Stimulated activated CD4-positive, alpha-beta T cell treated with anti-CD3 and anti-CD28 coated beads, TNF-alpha, amount 100 ng/mL, for 48 hours (primary cell): ENCODE measurements around the gene YIPF2.
"Not testable (repeated sequence)": the region's sequence is repeated elsewhere in the genome, so short reads cannot be mapped to it uniquely, and the experiment has no call there.

Source experiments
- DNase-seq, 3 donors: peaks; one replicate each; pipeline ENCODE4 v3.0.0-alpha.2; 2020; ENCODE audit warnings: low read depth in 3 of 3

YIPF2 gene

GRCh38 chr19:10928563-10929401, at the start of gene YIPF2, which contains the start of gene TIMM29:
Gene YIPF2, minus strand, starts transcription at chr19:10928639. Its CDS starts 229 bp downstream, at chr19:10928410.
Gene TIMM29, plus strand, starts transcription at chr19:10928811. Its CDS starts 12 bp downstream, at chr19:10928823.
- peak; percentile 93 to 95 (median 94) for DNase-seq

GRCh38 chr19:10977742-10978092, 49.3 kb upstream of the YIPF2 start:
- DNase-seq, result no peak

- DNase-seq, result no peak
Measured at GRCh38 chr19:10976131-10976892, 47.9 kb upstream of the YIPF2 start.

GRCh38 chr19:10975374-10976130, 47.1 kb upstream of the YIPF2 start:
- no peak for DNase-seq

- no peak for DNase-seq
Measured at GRCh38 chr19:10971107-10971726, 42.8 kb upstream of the YIPF2 start.

GRCh38 chr19:10968527-10969135, 40.2 kb upstream of the YIPF2 start:
- no peak for DNase-seq

- no peak for DNase-seq
Measured at GRCh38 chr19:10966809-10967208, 38.4 kb upstream of the YIPF2 start.

- DNase-seq, result no peak
Measured at GRCh38 chr19:10965398-10965797, 37.0 kb upstream of the YIPF2 start.

GRCh38 chr19:10964903-10965302, 36.5 kb upstream of the YIPF2 start:
- DNase-seq, result no peak

- no peak for DNase-seq
Measured at GRCh38 chr19:10963865-10964264, 35.4 kb upstream of the YIPF2 start.

- DNase-seq, result no peak
Measured at GRCh38 chr19:10962863-10963262, 34.4 kb upstream of the YIPF2 start.

GRCh38 chr19:10961073-10961860, 32.8 kb upstream of the YIPF2 start:
- DNase-seq, result peak in 1 of 3 donors; percentile 27

- DNase-seq, result peak; percentile 96 to 97 (median 96)
Measured at GRCh38 chr19:10960314-10961072, 32.1 kb upstream of the YIPF2 start, which contains the start of gene SMARCA4. Gene SMARCA4, plus strand, starts transcription at chr19:10961030. Its CDS starts 23,122 bp downstream, at chr19:10984152.

- not testable (repeated sequence) for DNase-seq
Measured at GRCh38 chr19:10959277-10959968, 31.0 kb upstream of the YIPF2 start.

GRCh38 chr19:10952809-10953208, 24.4 kb upstream of the YIPF2 start:
- no peak for DNase-seq

GRCh38 chr19:10946958-10947657, 18.7 kb upstream of the YIPF2 start:
- no peak for DNase-seq

- no peak for DNase-seq
Measured at GRCh38 chr19:10945264-10945663, 16.8 kb upstream of the YIPF2 start.

- DNase-seq, result not testable (repeated sequence)
Measured at GRCh38 chr19:10943412-10943811, 15.0 kb upstream of the YIPF2 start.
